H54 (cell line): ENCODE measurements around the gene NRSN2.

Experiments
- DNase-seq: peaks from one replicate; pipeline ENCODE4 v3.0.0; 2011; ENCODE audit warnings: low spot score, mixed read lengths; ENCODE audit not compliant: insufficient read length
- FAIRE-seq: peaks from 3 replicates; lab custom pipeline; 2011; peaks lifted over from hg19 to GRCh38; lab: Jason Lieb, UNC
- POLR2A ChIP-seq: IDR thresholded peaks from 2 replicates; pipeline ENCODE4 v1.6.1; 2011; ENCODE audit warnings: low read depth, mild to moderate bottlenecking, low read length

The NRSN2 gene

GRCh38 chr20:312067-312466, 34.8 kb upstream of the NRSN2 start:
- DNase-seq (no peak), FAIRE-seq (no peak)
- no peak for TF ChIP-seq POLR2A

- FAIRE-seq, result no peak
- no peak for DNase-seq
- no peak for TF ChIP-seq POLR2A
Measured at GRCh38 chr20:312866-313265, 34.0 kb upstream of the NRSN2 start.

GRCh38 chr20:313402-313801, 33.5 kb upstream of the NRSN2 start:
- no peak for TF ChIP-seq POLR2A
- no peak for DNase-seq
- FAIRE-seq, result no peak

- TF ChIP-seq POLR2A, result no peak
- DNase-seq, result no peak
- no peak for FAIRE-seq
Measured at GRCh38 chr20:313948-314347, 33.0 kb upstream of the NRSN2 start.

GRCh38 chr20:316316-317068, 30.4 kb upstream of the NRSN2 start:
- no peak for DNase-seq
- FAIRE-seq, result no peak
- TF ChIP-seq POLR2A, result no peak

- TF ChIP-seq POLR2A, result peak; percentile 82
- FAIRE-seq (no peak), DNase-seq (peak; percentile 90)
Measured at GRCh38 chr20:324177-325044, 22.5 kb upstream of the NRSN2 start.

GRCh38 chr20:325045-325888, 21.6 kb upstream of the NRSN2 start, which contains the start of gene SOX12:
SOX12 (plus strand) TSS chr20:325552; CDS start chr20:325925, 373 bp downstream.
- no peak for FAIRE-seq

GRCh38 chr20:325889-326644, 20.8 kb upstream of the NRSN2 start:
- TF ChIP-seq POLR2A, result peak; percentile 0; the same call in 1 of the 2 replicates
- DNase-seq, result no peak
- FAIRE-seq, result no peak

More at GRCh38 chr20:325045-325888, 21.6 kb upstream of the NRSN2 start, which contains the start of gene SOX12:
- peak; percentile 52 for TF ChIP-seq POLR2A
- peak; percentile 81 for DNase-seq

GRCh38 chr20:326645-327185, 20.2 kb upstream of the NRSN2 start:
- 0 out of 2 replicates have a peak, but pooled peaks have one; percentile 13 for TF ChIP-seq POLR2A
- no peak for FAIRE-seq
- no peak for DNase-seq

- DNase-seq (peak; percentile 76), FAIRE-seq (no peak)
- no peak for TF ChIP-seq POLR2A
Measured at GRCh38 chr20:327186-328026, 19.5 kb upstream of the NRSN2 start.
